ENCODE results near the gene INVS.

GRCh38 chr9:100101608-100102007, 2.6 kb downstream of the INVS start:
- TF ChIP-seq POLR2A (IDR thresholded peaks at IDR 0.05), result no peak
- TF ChIP-seq CTCF (IDR thresholded peaks at IDR 0.05), result no peak
- no peak for TF ChIP-seq EP300 (IDR thresholded peaks at IDR 0.05)

Data from suprapubic skin (tissue), 3 donors.